ENCODE measurements around the gene HADHB.

HADHB gene

GRCh38 chr2:26216587-26216986 lies 28.2 kb upstream of the HADHB start:
- H3K27me3 ChIP-seq (ENCODE audit: insufficient read depth, poor library complexity, severe bottlenecking) = no peaks in the 10 kb centered on the region
- DNase-seq (ENCODE audit: low read depth in 1 of 2, low spot score in 1 of 2) = no peak
- no peak overlapping the region for H3K4me3 ChIP-seq (replicated peaks; ENCODE audit: insufficient read depth, low read length)
- no peak overlapping the region for H3K27ac ChIP-seq (replicated peaks)
- TF ChIP-seq GABPA (IDR thresholded peaks at IDR 0.05; ENCODE audit: low read depth) (no peak), POLR2AphosphoS5 (IDR thresholded peaks at IDR 0.05; ENCODE audit: low read depth) (no peak), REST (IDR thresholded peaks at IDR 0.05; ENCODE audit: insufficient replicate concordance, low read depth) (no peak), SPI1 (IDR thresholded peaks at IDR 0.05; ENCODE audit: borderline replicate concordance, low read depth) (no peak), CTCF (IDR thresholded peaks at IDR 0.05; ENCODE audit: insufficient read depth, low read length) (no peak)

GRCh38 chr2:26217720-26218119 lies 27.0 kb upstream of the HADHB start:
- no peak for TF ChIP-seq REST (IDR thresholded peaks at IDR 0.05; ENCODE audit: insufficient replicate concordance, low read depth)
- no peak for TF ChIP-seq SPI1 (IDR thresholded peaks at IDR 0.05; ENCODE audit: borderline replicate concordance, low read depth)
- TF ChIP-seq CTCF (IDR thresholded peaks at IDR 0.05; ENCODE audit: insufficient read depth, low read length) = no peak
- TF ChIP-seq POLR2AphosphoS5 (IDR thresholded peaks at IDR 0.05; ENCODE audit: low read depth) = no peak
- TF ChIP-seq GABPA (IDR thresholded peaks at IDR 0.05; ENCODE audit: low read depth) = no peak
- DNase-seq (ENCODE audit: low read depth in 1 of 2, low spot score in 1 of 2) = no peak
- Histone ChIP-seq H3K27me3 (ENCODE audit: insufficient read depth, poor library complexity, severe bottlenecking) (no peaks in the 10 kb centered on the region), H3K27ac (replicated peaks) (no peak overlapping the region), H3K4me3 (replicated peaks; ENCODE audit: insufficient read depth, low read length) (no peak overlapping the region)

- no peak overlapping the region for H3K4me3 ChIP-seq (replicated peaks; ENCODE audit: insufficient read depth, low read length)
- DNase-seq (ENCODE audit: low read depth in 1 of 2, low spot score in 1 of 2) = no peak
- no peak overlapping the region for H3K27ac ChIP-seq (replicated peaks)
- no peaks in the 10 kb centered on the region for H3K27me3 ChIP-seq (ENCODE audit: insufficient read depth, poor library complexity, severe bottlenecking)
- TF ChIP-seq POLR2AphosphoS5 (IDR thresholded peaks at IDR 0.05; ENCODE audit: low read depth) (no peak), REST (IDR thresholded peaks at IDR 0.05; ENCODE audit: insufficient replicate concordance, low read depth) (no peak), SPI1 (IDR thresholded peaks at IDR 0.05; ENCODE audit: borderline replicate concordance, low read depth) (no peak), CTCF (IDR thresholded peaks at IDR 0.05; ENCODE audit: insufficient read depth, low read length) (no peak)
These were observed 21.7 kb upstream of the HADHB start for GRCh38 chr2:26223018-26223417.
